Stimulated activated CD8-positive, alpha-beta memory T cell treated with anti-CD3 and anti-CD28 coated beads, Interleukin-7, amount 100 ng/mL, for 4 hours (primary cell): ENCODE data around the gene FGA.
A peak's percentile ranks its signal among the peaks of the same experiment; 100 is the strongest.

Source experiments
- DNase-seq, 2 donors: peaks; one replicate each; pipeline ENCODE4 v3.0.0-alpha.2; 2020; ENCODE audit warnings: low read depth in 2 of 2

Gene FGA

DNA sequence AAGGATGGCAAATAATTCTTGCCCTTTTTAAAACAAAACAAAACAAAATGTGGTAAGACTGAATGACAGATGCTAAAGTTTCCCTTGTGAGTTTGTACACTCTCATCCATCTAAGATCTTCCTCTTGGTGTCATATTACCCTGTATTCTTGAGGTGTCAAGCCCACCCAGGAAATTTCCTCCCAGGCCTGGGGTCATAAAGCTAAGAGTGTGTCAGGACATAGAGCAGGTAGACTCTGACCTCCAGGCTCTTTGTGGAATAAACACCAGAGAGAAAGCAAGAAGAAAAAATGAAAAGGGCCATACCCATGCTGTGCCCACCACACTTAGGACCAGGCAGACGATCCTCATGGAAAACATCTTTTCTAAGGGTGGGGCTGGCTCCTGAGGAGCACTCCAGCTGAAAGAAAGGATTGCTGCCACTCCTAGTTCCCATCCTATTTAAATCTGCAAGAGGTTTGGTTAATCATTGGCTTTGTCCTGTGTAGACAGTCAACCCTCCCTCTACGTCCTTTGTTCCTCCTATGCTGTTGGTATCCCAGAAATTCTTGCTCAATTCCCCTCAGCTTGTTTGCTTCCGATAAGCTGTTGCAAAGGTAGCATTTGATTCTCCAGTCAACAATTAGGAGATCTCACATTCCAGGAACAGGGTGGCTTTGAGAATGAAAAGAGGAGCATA, at the start of gene FGA:
Gene FGA, minus strand, starts transcription at position 414 of the 678 bp plus-strand sequence. Its CDS starts 55 bp downstream, at position 359.
- no peak for DNase-seq

DNA sequence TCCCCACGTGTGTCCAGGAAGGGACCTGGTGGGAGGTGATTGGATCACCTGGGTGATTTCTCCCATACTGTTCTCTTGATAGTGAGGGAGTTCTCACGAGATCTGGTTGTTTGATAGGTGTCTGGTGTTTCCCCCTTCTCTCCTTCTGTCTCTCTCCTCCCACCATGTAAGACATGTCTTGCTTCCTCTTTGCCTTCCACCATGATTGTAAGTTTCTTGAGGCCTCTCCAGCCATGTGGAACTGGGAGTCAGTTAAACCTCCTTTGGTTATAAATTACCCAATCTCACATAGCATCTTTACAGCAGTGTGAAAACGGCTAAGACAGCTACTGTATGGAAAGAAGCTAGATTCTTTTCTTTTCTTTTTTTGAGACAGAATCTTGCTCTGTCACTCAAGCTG, 43.5 kb upstream of the FGA start:
- DNase-seq, result no peak

DNA sequence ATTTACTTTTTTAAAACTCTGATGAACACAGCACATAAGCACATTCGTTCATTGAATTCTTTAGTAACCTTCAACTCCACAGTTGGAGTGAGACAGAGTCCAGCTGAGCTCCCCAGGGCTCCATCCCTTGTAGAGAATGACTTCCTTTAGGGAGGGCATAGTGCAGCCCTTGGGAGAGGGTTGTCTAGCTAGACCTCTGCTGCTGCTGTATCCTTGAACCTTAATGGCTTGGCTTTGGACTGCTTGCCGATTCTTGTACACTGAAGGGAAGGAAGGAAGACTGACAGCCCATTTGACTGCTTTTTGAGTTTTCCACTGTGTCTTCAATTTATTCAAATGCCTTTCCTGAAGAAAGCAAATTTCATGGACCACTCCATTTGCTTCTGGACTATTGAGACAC, 41.3 kb upstream of the FGA start:
- DNase-seq, result no peak

DNA sequence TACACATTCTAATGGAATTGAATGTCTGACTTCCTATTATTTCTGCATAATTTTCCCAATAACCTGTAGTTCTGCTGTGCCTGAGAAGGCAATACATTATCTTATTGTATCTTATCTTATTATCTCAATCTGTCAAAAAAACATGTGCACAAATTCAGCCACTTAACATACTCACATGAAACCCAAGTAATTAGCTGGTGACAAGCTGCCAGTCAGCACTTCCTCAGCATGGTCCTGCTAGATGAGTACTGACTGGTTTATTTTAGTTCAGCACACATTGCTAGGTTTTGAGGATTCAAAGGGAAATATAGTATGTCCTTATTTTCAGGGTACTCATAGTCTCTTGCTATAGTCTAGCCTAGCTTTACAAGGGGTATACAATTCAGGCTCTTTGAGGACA, 39.8 kb upstream of the FGA start:
- no peak for DNase-seq

DNA sequence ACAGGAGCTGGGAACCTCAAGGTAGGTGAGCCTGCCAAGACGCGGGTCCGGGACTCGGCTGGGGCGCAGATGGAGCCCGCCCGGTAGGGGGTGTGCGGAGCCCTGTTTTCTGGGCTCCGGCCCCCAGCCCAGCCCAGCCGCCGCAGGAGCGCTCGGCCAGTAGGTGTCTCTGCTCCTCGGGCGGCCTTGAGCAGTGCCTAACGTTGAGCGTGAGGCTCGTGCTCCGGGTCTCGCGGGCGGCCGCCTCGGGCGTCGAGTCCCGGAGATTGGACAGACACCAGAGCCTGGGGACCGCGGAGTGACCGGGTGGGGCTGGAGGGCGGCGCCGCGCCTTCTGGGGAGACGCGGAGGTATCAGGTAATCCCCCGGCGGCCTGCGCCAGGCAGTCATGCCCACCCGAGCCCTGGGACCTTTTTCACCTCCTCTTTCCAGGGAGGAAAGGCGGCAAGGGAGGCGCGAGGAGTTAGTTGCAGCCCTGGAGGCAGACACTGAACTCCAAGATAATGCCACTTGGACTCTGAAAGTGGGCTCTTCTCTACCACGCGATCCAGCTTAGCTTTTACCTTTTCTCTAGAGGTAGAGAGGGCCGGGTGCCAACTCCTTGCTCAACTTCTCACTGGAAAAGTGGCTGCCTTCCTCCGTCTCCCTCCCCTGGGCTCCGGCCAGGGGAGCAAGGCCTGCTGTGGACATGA, 36.4 kb upstream of the FGA start:
- peak in 1 of 2 donors; percentile 13 for DNase-seq

DNA sequence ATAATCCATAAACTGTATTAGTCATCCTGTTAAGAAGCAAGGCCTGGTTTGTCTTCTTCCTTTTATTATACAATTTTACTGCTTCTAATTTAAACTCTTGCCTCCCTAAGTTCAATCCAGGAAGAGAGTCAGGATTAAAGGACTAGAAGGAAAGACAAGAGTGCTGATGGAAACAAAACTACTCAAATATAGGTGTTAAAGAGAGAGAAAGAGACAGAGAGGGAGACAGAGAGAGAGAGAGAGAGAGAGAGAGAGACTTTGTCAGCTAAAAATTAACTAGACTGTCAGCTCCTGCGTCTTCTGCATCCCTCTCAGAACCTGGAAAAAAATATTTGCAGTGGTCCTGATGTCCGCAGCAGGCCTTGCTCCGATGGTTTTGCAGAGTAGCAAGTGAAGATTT, 35.4 kb upstream of the FGA start:
- DNase-seq, result no peak

DNA sequence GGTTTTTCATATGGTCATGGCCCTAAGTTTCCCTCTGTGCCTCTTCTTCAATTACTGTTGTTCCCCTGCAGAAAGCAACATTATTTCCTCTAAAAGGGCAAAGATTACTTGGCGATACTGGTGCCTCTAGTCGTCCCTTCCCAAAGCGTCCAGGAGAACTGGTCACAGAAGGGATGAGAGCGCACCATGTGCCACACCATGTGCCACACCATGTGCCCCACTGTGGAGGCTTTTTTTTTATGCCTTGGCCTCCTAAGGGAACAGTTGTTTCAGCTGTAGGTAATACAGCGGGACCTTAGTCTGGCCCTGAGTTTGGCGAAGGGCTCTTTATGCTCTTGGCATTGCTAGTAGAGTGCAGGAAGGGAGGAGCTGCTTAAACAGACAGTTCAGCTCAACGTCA, 33.5 kb upstream of the FGA start:
- DNase-seq, result no peak

DNA sequence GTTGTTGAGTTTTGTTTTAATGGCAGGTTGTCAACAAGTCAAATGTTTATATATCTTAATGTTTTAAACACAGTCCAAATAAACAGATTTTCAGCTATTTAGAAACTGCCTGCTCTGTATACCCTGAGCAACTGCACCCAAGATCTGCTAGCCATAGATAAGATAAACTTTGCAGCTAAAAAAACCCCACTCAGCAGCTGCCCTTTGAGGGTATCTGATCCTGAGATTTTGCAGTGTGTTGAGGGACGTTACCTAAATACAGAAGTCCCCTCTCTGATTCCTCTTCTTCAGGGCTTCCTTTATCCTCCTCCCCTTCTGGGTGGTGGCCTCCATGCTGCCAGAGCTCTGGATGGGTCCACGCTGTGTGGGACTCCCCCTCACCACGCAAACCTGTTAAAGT, 32.9 kb upstream of the FGA start:
- DNase-seq, result no peak

DNA sequence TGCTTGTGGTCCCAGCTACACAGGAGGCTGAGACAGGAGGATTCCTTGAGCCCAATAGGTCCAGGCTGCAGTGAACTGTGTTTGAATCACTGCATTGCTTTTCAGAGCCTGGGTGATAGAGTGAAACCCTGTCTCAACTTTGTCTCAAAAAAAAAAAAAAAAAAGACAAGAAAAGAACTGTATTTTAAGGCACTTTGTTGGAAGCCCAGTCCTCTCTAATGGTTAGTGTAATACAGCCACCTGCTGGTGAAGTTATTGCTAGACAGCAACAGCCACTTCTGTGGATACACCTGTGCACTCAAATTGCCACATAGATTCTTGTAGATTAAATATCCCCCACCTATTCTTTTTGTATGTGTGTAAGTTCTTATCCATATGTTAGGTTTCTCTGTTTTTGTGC, 32.1 kb upstream of the FGA start:
- no peak for DNase-seq

DNA sequence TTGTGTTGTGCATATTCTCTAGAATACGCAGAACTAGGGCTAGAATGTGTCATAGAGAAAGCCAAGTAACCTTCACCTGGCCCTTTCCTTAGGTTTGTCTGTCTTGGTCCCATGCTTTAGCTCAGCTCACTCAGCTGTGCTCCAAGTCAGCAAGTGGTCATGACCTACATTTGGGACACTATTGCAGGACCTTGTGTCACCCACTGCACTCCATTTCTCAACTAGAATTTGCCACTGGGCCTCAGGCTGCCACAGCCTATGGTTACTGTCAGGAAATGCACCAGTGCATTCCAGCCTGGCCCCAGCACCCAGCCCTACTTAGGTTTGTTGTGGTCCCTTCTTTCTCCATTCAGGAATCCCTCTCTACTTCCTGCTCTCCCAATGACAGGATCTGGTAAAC, 29.6 kb upstream of the FGA start:
- DNase-seq, result no peak

DNA sequence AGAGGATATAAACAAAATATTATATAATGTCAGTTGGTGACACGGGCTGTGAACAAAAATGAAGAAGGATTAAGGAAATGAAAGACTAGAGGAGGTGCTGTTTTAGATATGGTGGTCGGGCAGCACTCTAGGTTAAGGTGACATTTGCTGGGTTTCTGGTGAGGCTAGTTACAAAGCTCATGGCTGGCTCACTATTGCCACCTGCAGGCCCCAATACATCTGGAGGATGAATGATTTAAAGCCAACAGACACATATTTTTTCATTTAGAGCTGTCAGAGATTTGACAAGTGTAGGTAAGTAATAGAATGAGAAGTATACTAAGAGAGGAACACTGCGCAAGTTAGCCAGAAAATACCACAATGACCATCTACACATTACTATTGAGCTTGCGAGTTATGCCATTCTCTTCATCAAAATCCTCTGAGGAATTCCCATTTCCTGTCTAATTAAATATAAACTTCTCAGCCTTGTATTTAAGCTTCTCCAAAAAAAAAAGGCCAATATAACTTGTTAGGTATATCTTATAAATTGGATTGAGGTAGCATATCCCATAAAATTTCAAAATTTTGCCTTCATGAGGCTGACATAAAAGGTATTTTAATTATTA, 28.3 kb upstream of the FGA start:
- DNase-seq, result peak in 1 of 2 donors; percentile 5

DNA sequence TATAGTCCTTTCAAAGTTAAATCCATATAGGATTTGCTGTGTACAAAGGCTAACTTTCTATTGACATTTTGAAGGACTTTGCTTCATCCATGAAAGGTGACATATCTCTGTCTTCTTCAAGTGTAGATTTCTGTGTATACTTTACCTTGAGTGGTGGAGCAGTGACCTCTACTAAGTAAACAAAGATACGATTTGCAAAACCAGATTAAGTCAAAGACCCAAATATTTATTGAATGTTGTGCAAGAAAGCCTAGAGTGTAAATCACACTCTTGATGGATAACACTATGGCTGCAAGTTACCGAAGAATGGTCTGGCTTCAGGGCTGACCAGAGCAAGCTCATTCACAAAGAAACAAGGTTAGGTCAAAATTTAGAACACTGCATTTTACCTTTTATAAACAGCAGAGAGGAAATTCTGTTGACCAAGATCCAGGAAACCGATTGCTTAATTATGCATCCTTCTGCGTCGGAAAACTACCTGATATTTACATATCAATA, 27.3 kb upstream of the FGA start:
- DNase-seq, result no peak

DNA sequence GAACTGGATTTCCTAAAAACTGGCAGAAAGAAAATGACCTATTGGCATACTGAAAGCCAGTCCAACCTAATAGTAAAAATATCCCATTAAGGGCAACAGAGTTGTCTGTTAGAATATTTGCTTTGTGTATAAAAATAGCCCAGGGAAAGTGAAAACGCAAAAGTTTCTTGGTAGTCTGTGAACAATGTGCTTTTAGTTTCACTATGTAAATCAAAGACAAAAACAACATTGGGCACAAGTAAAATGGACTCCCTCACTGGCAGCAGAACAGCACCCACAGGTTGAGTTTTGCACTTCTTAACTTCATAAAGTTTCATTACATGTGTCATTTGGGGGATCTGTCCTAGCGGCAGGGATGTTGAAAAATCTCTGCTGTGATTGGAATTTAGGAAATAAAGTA, 26.2 kb upstream of the FGA start:
- DNase-seq, result no peak

DNA sequence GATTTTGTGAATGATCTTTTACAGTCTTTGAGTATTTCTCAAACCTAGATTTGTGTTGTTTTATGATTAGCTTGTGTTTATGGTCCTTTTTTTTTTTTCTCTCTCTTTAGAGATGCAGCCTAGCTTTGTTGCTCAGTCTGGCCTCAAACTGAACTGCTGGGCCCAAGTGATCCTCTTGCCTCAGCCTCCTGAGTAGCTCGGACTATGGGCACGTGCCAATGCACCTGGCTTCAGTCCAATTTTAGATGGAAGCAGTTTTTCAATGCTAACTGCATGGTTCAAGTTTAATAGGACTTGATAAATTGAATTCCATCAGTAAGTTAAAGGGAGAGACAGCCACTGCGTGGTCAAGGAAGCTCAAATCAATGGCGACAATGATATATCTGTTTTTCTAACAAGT, 25.7 kb upstream of the FGA start:
- DNase-seq, result no peak

DNA sequence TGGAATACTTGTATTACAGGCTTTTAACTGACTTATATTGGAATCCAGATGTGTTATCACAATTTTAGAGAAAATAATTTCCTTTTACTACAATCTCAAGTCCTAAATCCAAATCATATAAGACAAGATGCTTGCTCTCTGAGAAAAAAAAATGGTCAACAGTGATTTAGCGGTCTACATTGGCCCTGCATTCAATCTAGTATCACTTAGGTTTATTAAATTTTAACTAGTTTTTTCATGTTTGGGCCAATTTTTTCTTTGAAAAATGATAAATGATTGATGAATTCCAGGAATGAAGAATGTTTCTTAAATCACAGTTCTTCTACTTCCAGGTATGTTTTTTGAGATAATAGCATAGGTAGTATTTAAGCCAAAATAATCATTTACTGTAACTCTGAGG, 24.7 kb upstream of the FGA start:
- DNase-seq, result no peak

DNA sequence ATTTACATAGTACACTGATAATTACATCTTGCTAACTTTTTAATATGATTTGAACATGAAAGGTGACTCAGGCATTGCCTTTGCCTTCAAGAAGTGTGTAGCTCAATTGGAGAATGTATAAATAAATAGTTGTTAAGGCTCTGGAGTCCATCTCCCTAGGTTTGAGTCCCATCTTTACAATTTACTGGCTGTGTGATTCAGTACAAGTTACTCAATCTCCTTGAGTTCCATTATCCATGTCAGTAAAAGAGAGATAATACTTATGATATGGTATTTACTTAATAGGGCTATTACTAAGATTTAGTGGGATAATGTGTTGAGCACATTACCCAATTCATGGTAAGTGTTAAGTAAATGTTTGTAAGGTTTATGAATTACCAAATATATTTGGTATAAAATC, 23.8 kb upstream of the FGA start:
- no peak for DNase-seq

DNA sequence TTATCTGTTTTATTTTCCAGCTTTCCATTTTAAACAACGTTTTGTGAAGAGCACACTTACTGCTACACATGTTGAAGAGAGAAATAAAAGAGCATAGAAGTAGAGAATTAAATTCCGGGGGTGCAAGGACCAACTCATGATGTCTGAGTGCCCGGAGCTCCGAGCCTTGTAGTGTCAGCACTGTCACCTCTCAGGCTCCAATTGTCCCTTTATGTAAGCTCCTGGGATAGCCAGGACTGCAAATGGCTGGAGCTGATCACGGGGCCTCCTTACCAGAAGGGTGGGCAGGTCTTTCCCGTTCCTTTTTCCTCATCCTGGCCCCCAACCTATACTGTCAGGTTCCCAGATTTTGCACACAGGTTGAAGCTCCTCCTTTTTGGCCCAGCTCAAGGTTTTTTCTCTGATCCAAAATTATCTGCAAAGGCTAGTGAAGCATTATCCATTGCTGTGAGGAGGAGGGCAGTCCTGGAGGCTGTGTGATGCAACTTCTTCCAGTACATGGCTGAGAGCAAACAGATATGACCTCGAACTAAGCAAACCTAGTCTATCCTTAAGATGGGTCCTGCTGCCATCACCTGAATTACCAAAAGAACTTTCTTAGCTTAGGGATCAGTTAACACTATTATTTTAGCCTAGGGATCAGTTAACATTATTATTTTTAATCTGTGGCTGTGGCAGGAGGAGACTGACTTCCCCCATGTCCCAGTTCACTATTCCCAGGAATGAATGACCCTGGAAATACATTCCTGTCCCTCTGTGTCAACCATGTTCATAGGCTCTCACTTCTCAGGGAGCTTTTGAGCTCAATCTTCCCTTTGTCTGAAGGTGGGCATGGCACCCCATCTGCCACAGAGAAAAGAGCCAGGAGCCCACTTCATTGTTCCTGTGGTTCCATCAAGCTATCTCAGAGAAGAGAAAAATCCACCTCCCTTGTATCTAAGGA, 22.2 kb upstream of the FGA start, which contains the start of gene FGG:
Gene FGG, minus strand, starts transcription at position 185 of the 943 bp plus-strand sequence. Its CDS starts 47 bp downstream, at position 138.
- DNase-seq, result no peak

DNA sequence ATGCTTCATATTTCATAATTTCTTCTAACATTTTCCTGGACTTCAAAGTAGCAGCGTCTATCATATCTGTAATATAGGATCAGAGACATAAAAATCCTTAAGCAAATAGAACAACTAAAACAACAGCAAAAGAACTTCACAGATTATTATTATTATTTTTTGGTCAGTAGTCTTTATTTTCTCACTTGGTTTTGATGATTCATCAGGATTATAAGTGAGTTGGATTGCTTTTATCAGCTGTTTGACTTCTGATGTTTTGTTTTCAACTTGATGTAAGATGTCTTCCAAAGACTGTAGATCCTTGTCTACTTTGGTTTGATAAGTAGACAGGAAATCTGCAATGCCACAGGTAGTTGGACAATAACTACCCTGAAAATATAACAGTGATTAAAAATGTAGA, 21.3 kb upstream of the FGA start:
- no peak for DNase-seq

DNA sequence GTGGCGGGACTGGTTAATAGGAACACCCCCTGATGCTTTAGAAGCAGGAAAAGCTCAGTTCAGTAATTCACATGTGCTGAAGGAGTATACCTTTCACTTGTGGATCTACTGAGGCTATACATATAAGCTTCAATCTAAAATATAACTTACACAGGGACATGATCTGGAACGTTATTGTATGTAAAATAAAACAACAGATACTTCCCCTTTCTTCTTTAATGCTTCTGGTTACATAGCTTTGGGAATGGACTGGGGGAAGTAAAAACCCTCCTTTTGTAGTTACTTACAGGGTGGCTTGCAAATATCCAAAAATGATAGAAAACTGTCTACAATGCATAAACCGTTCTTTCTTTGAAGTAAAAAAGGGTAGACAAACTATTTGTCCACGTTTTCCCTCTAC, 20.0 kb upstream of the FGA start:
- no peak for DNase-seq

DNA sequence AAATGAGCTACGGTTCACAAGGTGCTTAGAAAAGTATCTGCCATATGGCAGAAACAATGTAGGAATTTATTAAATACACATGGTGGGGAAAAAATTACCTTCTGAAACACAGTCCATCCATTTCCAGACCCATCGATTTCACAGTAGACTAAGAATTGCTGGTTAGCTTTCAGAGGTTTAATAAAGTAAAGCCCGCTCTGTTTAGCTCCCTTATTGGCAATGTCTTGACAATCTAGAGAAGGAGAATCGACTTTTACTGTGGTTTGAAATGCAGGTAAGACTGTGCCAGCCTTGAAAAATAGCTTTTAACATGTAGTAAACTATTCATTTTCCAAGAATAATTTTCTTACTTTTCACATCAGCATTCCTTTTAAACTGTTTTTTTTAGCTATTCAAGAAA, 19.0 kb upstream of the FGA start:
- DNase-seq, result no peak

DNA sequence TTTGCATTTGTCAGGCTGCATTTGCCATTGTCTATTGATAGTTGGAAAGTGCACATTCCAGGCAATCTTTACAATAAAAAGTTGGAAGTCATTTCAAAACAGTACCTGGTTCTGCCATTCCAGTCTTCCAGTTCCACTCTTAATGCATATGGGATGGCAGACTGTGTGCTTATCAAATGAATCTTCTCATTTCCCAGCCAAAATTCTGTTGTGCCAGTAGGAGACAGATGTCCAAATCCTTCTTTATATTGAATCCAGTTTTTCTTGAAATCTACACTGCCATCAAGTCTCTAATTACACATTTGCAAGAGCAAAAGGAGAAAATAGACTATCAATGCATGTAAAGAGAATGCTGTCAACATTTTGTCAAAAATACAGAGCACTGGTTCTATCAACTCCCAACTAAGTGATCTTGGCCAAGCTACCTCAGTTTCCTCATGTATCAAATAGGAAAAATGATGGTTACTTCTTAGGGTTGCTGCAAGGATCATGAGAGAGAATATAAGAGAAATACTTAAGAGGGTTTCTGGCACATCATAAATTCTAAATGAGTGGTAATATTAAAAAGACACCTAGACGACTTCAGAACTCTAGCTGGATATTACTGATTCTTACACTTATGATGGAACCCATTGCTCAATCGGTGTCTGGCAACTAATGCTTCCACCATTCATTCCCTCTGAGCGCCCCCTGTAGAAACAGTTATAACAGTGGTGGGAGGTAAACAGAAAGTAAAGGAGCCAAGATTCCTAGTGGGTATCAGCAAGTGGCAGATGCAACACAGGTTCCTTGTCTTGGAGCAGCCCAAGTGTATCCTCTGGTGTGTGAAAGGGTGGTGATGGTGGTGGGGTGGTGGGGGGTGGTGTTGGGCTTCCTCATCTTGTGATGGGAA, 18.1 kb upstream of the FGA start:
- no peak for DNase-seq
